Measurements from ENCODE around the gene ARHGAP1. TPM values are rescaled to one million over a fixed set of nuclear protein-coding genes. Genes with fewer than 3 reads are reported as not detected.

ARHGAP1 gene
- total and polyA plus RNA-seq, 2 donors (not counting 3 experiments of a cell fraction or from before 2014, with no cell fraction given): 30.9 to 58.2 TPM

DNA sequence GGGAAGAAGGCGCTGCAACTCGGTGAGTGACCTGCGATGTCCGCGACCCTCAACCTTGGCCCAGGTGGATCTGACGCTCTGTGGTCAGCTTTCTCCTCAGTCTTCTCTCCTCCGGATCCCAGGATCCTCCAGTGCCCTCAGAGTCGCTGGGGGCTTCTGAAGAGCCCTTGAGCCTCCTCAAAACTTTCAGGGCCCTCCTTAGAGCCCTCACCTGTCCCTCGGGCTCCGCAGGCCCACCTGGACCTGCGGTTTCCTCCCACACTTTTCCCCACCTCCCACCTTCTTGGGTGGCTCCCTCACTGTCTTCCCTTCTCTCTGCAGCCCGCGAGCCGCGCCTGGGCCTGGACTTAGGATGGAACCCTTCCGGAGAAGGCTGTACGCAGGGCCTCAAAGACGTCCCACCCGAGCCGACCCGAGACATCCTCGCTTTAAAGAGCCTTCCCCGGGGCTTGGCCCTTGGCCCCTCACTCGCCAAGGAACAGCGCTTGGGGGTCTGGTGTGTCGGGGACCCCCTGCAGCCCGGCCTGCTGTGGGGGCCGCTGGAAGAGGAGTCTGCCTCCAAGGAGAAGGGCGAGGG, 747 bp upstream of the ARHGAP1 start:
- Histone ChIP-seq H2AFZ (ENCODE audit: low read depth, low read length) (peak overlapping the region; percentile 98), H3K27ac (ENCODE audit: insufficient read depth, low read depth, low read length) (peak overlapping the region; percentile 89), H3K4me1 (ENCODE audit: control insufficient read depth, extremely low read depth, insufficient read depth, low read length) (peaks cover 5% of the 10 kb centered on the region), H3K4me2 (ENCODE audit: insufficient read depth, low read length) (peak overlapping the region; percentile 74), H3K36me3 (ENCODE audit: control insufficient read depth in 2 of 2, extremely low read depth in 1 of 2, insufficient read depth in 2 of 2, low read length in 2 of 2) (peaks cover 7 to 31% of the 10 kb centered on the region in 2 experiments), H4K20me1 (replicated peaks; ENCODE audit: control insufficient read depth, extremely low read depth, insufficient read depth, low read length) (no peaks in the 10 kb centered on the region), H3K79me2 (ENCODE audit: control insufficient read depth, insufficient read depth, low read length) (peaks cover 35% of the 10 kb centered on the region), H3K4me3 (replicated peaks in 1 of 3; ENCODE audit: insufficient read depth in 1 of 3, low read depth in 1 of 3, low read length in 3 of 3) (peak overlapping the region; percentile 70 to 87 (median 79)), H3K27me3 (ENCODE audit: control insufficient read depth in 2 of 2, insufficient read depth in 2 of 2, low read length in 2 of 2) (no peaks in the 10 kb centered on the region), H3K9me1 (replicated peaks; ENCODE audit: control insufficient read depth, extremely low read depth, insufficient read depth, low read length) (no peaks in the 10 kb centered on the region), H3K9me3 (replicated peaks; ENCODE audit: control insufficient read depth, insufficient read depth, low read length) (no peaks in the 10 kb centered on the region), H3K9ac (replicated peaks; ENCODE audit: extremely low read depth, insufficient read depth, low read length) (peak overlapping the region; percentile 92)
- dilution Hi-C loops (cut with MboI; ENCODE audit: extremely low pct_ligation_motif_present, low sequenced_read_pairs): no loop called here
- ChIA-PET POLR2A (no interaction called here), CTCF (interaction anchor here (0.6 to 1.1 kb wide), 4 partner anchors 27 to 311 kb away, joined by 3 to 4 read pairs (median 3); partner anchors contain the start of gene CHRM4)
- intact Hi-C loops (cut with micrococcal nuclease): loop anchor here (2.0 kb wide), 2 partner anchors 36 to 312 kb away; no protein-coding TSS in a partner anchor
- TSS peak; percentile 61 for BruUV-seq (replicated peaks)
- no peak for FAIRE-seq
- no peak for DNase-seq (ENCODE audit: low read depth, low spot score)
- TF ChIP-seq, protein P1, sequence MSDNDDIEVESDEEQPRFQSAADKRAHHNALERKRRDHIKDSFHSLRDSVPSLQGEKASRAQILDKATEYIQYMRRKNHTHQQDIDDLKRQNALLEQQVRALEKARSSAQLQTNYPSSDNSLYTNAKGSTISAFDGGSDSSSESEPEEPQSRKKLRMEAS (IDR thresholded peaks at IDR 0.05; ENCODE audit: insufficient read depth, insufficient read length): no peak
- no peak for TF ChIP-seq FOS (IDR thresholded peaks at IDR 0.05; ENCODE audit: borderline replicate concordance, insufficient read depth, low read length)
- TF ChIP-seq, protein P2, sequence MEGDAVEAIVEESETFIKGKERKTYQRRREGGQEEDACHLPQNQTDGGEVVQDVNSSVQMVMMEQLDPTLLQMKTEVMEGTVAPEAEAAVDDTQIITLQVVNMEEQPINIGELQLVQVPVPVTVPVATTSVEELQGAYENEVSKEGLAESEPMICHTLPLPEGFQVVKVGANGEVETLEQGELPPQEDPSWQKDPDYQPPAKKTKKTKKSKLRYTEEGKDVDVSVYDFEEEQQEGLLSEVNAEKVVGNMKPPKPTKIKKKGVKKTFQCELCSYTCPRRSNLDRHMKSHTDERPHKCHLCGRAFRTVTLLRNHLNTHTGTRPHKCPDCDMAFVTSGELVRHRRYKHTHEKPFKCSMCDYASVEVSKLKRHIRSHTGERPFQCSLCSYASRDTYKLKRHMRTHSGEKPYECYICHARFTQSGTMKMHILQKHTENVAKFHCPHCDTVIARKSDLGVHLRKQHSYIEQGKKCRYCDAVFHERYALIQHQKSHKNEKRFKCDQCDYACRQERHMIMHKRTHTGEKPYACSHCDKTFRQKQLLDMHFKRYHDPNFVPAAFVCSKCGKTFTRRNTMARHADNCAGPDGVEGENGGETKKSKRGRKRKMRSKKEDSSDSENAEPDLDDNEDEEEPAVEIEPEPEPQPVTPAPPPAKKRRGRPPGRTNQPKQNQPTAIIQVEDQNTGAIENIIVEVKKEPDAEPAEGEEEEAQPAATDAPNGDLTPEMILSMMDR (IDR thresholded peaks at IDR 0.05; ENCODE audit: extremely low read depth in 1 of 2, insufficient read depth in 1 of 2, low read depth in 1 of 2, low read length in 2 of 2): no peak

DNA sequence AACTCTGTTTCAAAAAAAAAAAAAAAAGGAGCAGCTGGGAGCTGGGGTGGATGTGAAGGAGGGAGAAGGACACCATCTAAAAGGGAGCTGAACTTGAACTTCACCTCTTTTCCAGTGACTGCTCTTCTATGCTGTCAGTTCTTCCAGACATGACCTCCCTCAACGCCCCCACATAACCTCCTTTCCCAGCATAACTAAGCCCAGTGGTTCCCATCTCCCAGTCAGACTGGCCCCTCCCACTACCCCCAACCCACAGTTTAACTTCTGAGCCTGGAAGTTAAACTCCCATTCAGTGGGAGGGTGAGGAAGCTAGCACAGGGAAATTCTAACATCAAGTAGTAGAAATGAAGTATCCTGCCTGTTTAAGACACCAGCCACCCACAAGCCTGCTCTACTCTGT, 1.8 kb downstream of the ARHGAP1 start:
- H3K9me1 ChIP-seq (replicated peaks; ENCODE audit: control insufficient read depth, extremely low read depth, insufficient read depth, low read length): no peaks in the 10 kb centered on the region
- H3K4me1 ChIP-seq (ENCODE audit: control insufficient read depth, extremely low read depth, insufficient read depth, low read length): peaks cover 5% of the 10 kb centered on the region
- TF ChIP-seq FOS (IDR thresholded peaks at IDR 0.05; ENCODE audit: borderline replicate concordance, insufficient read depth, low read length) (no peak), POLR2AphosphoS5 (IDR thresholded peaks at IDR 0.05; ENCODE audit: insufficient read depth, low read depth, low read length) (no peak), JUN (IDR thresholded peaks at IDR 0.05; ENCODE audit: borderline replicate concordance, insufficient read depth, insufficient read length, low read depth) (no peak), POLR2A (IDR thresholded peaks at IDR 0.05; ENCODE audit: low read depth, low read length) (no peak)
- POLR2A ChIA-PET: no interaction called here
- FAIRE-seq (no peak), DNase-seq (ENCODE audit: low read depth, low spot score) (no peak)
- CTCF ChIA-PET: no interaction called here
- H3K27me3 ChIP-seq (ENCODE audit: control insufficient read depth in 2 of 2, insufficient read depth in 2 of 2, low read length in 2 of 2): no peaks in the 10 kb centered on the region
- no peak overlapping the region for H3K4me3 ChIP-seq (replicated peaks in 1 of 3; ENCODE audit: insufficient read depth in 1 of 3, low read depth in 1 of 3, low read length in 3 of 3)
- dilution Hi-C loops (cut with MboI; ENCODE audit: extremely low pct_ligation_motif_present, low sequenced_read_pairs) (no loop called here), intact Hi-C loops (cut with micrococcal nuclease) (no loop called here)
- BruUV-seq (replicated peaks): no TSS peak
- no peak overlapping the region for H3K4me2 ChIP-seq (ENCODE audit: insufficient read depth, low read length)
- H3K9me3 ChIP-seq (replicated peaks; ENCODE audit: control insufficient read depth, insufficient read depth, low read length): no peaks in the 10 kb centered on the region
- H3K9ac ChIP-seq (replicated peaks; ENCODE audit: extremely low read depth, insufficient read depth, low read length): no peak overlapping the region
- peaks cover 32% of the 10 kb centered on the region for H3K79me2 ChIP-seq (ENCODE audit: control insufficient read depth, insufficient read depth, low read length)
- no peak overlapping the region for H3K27ac ChIP-seq (ENCODE audit: insufficient read depth, low read depth, low read length)
- H4K20me1 ChIP-seq (replicated peaks; ENCODE audit: control insufficient read depth, extremely low read depth, insufficient read depth, low read length): no peaks in the 10 kb centered on the region
- H3K36me3 ChIP-seq (ENCODE audit: control insufficient read depth in 2 of 2, extremely low read depth in 1 of 2, insufficient read depth in 2 of 2, low read length in 2 of 2): peaks cover 6 to 29% of the 10 kb centered on the region in 2 experiments
- no peak overlapping the region for H2AFZ ChIP-seq (ENCODE audit: low read depth, low read length)
